HL-60/S4 (cell line): ENCODE results near the gene PRELID3B.
"Not testable (repeated sequence)": the region's sequence is repeated elsewhere in the genome, so short reads cannot be mapped to it uniquely, and the experiment has no call there.

ENCODE experiments used
- in situ Hi-C: fragments of 300-500 bp; cut with MboI; formaldehyde crosslinking; loops from 2 replicates; pipeline ENCODE4 v1.14.3; 2022; ENCODE audit warnings: low sequenced_read_pairs

Gene PRELID3B

GRCh38 chr20:59027741-59028320, 14.8 kb downstream of the PRELID3B start:
- in situ Hi-C loops = no loop called here

- in situ Hi-C loops = no loop called here
These were observed 15.5 kb downstream of the PRELID3B start for GRCh38 chr20:59026904-59027740.

- in situ Hi-C loops = no loop called here
These were observed 17.1 kb downstream of the PRELID3B start for GRCh38 chr20:59025511-59025910.

- in situ Hi-C loops = no loop called here
These were observed 17.5 kb downstream of the PRELID3B start for GRCh38 chr20:59025086-59025485.

- in situ Hi-C loops = no loop called here
These were observed 18.5 kb downstream of the PRELID3B start for GRCh38 chr20:59024111-59024530.

DNA sequence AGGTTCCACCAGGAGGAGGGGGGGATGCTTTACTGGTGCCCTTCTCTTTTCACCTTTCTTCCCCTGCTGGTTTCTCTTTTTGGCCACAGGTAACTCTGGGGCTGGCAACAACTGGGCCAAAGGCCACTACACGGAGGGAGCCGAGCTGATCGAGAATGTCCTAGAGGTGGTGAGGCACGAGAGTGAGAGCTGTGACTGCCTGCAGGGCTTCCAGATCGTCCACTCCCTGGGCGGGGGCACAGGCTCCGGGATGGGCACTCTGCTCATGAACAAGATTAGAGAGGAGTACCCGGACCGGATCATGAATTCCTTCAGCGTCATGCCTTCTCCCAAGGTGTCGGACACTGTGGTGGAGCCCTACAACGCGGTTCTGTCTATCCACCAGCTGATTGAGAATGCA, 19.0 kb downstream of the PRELID3B start:
- in situ Hi-C loops = no loop called here

- in situ Hi-C loops = no loop called here
These were observed 19.8 kb downstream of the PRELID3B start for GRCh38 chr20:59022754-59023153.

DNA sequence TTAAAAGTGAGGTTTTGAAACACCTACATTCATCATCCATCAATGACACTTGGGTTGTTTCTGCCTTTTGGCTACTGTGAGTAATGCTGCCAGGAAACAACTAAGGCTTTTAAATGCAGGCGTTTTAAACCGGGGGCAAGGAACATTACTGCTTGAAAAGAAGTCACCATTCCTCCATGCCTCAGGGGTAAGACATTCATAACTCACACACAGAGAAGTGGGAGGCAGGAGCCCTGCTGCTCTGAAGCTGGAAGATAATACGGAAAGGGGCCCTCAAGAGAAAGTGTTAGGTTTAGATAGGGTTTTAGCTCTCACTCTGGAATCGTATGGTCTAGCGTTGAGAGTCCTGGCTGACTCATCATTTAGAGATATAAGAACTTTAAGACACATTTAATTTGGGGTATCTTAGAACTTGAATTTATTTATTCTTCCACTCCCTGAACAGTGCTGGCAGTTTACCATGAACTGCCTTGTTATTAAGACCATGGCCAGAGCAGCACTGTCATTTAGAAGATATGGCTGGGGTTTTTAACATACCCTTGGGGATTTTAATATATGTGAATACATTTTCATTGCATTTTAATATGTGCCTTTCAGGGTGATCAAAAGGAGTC, 21.5 kb downstream of the PRELID3B start:
- in situ Hi-C loops = no loop called here

- in situ Hi-C loops = no loop called here
These were observed 23.4 kb downstream of the PRELID3B start, which contains the start of gene TUBB1 for GRCh38 chr20:59019217-59019616. TUBB1 (plus strand) TSS chr20:59019429; CDS start chr20:59019523, 94 bp downstream.

DNA sequence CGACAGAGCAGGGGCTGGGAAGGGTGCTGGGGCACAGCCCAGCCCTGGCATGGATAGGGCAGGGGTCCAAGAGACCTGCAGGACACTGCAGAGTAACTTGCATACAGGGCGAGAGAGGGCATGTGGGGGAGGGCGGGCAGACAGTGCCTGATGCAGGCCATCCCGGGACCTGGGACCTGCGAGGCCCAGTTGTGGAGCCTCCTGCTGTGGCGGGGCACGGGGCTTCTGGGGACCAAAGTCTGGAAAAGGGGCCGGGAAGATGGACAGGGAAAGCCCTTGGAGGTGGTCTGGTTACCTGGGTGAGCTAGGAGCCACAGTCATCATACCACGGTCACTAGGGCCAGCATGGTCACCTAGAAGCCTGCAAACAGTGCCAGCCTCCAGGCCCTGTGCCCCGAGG, 23.8 kb downstream of the PRELID3B start:
- in situ Hi-C loops = no loop called here

DNA sequence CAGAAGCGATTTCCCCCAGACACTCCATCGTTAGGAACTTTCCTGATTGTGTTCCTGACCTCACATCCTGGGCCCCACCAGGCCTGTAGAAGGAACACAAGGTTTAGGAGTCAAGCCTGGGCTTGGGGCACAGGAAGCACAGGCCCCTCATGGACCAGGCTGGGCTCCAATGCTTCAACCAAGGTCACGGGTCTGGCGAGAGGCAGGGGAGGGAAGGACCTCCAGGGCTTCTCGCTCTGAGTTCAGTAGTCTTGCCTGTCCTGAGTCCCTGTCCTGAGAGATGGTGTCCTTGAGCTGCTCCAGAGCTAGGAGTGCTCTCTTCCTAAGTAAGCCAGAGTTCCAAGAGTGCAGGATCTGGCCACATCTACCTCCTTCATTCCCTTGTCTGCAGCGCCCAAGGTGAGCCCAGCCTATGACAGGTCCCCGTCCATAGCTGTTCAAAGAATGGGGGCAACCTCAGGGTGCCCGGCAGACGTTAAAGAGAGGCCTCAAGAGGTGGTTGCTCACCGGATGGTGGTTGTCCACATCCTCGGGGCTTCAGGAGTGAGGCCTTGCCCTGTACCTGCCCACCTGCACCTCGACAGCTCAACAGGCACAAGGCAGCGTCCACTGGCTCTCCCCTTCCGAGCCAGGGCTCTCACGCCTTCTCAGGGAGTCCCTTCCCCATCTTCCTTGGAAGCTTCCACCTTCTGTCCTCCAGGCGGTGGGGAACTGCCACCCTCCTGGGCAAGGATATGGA, 24.9 kb downstream of the PRELID3B start:
- in situ Hi-C loops = no loop called here

- in situ Hi-C loops = no loop called here
These were observed 25.6 kb downstream of the PRELID3B start for GRCh38 chr20:59016795-59017492.

GRCh38 chr20:59015812-59016711, 26.5 kb downstream of the PRELID3B start:
- in situ Hi-C loops = no loop called here

DNA sequence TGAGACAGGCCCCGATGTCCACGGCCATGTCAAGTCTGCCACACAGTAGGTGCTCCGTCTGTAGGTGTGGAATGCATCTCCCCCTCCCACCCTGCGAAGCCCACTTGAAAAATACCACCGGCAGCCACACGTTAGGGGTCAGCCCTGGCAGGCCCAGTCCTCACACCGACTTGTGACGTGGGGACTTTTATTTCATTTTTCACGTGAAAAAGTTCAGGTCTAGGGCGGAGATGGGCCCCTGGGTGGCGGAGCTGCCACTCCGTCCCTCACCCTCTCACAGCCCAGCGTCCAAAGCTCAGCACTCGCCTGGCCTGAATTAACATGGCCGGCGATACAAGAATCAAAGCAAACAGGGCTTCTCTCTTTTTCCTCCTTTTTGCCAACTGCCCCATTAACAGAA, 27.2 kb downstream of the PRELID3B start:
- in situ Hi-C loops = no loop called here

- in situ Hi-C loops = no loop called here
These were observed 27.8 kb downstream of the PRELID3B start for GRCh38 chr20:59014680-59015389.

DNA sequence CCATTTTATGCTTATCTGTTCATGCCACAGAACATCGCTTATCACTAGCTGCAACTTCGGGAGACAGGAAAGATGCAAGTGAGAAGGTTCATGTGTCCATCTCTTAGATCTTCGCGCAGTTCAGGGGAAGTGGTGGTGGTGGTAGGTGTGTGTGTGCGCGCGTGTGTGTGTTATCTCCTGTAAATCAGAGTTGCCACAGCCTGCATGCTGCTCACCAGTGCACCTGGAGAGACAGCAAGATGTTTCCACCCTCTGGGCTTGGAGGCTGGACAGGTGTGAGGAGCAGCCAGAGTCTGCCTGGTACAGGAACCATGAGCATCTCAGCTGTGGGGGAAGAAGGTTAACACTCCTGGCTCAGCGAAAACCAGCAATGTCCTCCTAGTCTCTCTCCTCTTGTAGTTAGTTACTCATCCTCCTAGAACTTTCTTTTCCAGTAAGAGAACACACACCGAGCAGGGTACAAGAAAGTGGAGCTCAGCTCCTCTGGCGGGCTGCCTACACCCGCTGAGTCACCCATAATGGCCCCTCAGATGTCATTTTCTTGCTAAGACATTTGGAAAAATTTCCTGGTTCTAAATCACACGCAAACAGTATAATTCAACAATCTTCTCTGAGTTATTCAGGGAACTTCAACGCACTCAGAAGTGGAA, 28.5 kb downstream of the PRELID3B start:
- in situ Hi-C loops = no loop called here

GRCh38 chr20:59013031-59013951, 29.3 kb downstream of the PRELID3B start:
- in situ Hi-C loops = no loop called here

GRCh38 chr20:59011874-59012157, 30.8 kb downstream of the PRELID3B start:
- in situ Hi-C loops = not testable (repeated sequence)
